Measurements from ENCODE around the gene GRIA1.

GRIA1 gene

DNA sequence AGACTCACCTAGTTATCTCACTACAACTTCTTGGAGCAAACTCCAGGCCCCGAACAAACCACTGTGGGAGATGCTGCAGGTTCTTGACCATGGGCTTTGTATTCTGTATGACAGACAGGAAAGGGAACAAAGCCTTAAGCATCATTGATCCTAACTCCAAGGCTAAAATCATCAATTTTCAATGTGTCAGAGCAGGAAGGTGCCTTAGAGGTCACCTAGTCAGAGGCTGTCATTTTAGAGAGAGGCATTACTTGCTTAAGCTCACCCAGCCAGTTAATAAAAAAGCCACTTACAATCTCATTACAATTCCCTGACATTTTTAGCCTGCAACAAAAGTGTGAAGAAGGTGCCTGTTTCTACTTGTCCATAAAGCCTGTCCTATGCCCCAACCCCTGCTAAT lies 275.5 kb downstream of the GRIA1 start:
- H3K27me3 ChIP-seq (ENCODE audit: control insufficient read depth, insufficient read depth, low read length, poor library complexity, severe bottlenecking) = no peaks in the 10 kb centered on the region
- WGBS, 2 experiments = 89 to 100% methylated on average over 1 of the region's 1 CpG
- no peaks in the 10 kb centered on the region for H3K4me1 ChIP-seq (ENCODE audit: control insufficient read depth, insufficient read depth, low read length)

DNA sequence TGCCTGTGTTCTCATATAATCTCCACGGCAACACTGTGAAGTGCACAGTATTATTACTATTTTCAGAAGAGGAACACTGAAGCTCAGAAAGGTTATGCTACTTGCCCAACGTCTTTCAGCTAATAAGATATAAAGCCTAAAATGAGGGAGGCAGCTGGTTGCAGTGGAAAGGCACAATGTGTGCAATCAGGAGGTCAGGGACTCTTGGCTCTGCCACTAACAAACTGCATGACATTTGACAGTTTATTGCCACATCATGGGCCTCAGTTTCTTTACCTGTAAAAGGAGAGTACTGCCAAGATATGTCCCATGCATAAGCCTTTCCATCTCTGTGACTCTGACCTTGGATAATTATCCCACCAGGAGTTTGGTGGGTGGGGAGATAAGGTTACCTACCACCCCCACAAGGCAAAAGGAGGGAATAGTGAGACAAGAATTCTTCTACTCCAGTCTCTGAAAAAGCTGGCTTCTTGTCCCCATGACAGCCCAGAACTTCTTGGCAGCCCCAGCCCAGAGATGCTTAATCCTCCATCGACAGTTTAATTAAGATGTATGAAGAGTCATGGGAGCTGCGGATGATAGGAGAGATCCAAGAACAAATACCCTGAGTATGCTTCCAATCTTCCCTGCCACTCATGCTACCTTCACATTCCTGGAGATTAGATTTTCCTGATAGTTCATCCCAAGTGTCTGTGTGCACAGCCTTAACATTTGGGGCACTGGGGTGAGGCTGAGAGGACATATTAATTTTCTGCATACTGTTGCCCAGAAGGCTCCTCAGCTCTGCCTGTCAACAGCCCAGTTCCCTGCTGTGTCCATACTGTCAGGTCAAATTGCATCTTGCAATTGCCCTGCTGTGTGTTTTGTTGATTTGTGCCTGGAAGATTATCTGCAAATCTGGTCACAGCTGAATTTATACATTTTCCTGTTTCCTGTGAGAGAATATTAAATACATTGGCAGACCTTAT lies 277.0 kb downstream of the GRIA1 start:
- Histone ChIP-seq H3K36me3 (ENCODE audit: control insufficient read depth, insufficient read depth, low read length) (no peaks in the 10 kb centered on the region), H3K9me3 (ENCODE audit: control insufficient read depth, low read length) (no peaks in the 10 kb centered on the region)

More for the DNA sequence above, 275.5 kb downstream of the GRIA1 start:
- Histone ChIP-seq H3K4me3 (ENCODE audit: insufficient read depth, low read depth, low read length) (no peak overlapping the region), H3K9me3 (ENCODE audit: control insufficient read depth, low read length) (no peaks in the 10 kb centered on the region), H3K27ac (ENCODE audit: insufficient read depth, low read depth, low read length, poor library complexity, severe bottlenecking) (no peak overlapping the region), H3K36me3 (ENCODE audit: control insufficient read depth, insufficient read depth, low read length) (no peaks in the 10 kb centered on the region)

DNA sequence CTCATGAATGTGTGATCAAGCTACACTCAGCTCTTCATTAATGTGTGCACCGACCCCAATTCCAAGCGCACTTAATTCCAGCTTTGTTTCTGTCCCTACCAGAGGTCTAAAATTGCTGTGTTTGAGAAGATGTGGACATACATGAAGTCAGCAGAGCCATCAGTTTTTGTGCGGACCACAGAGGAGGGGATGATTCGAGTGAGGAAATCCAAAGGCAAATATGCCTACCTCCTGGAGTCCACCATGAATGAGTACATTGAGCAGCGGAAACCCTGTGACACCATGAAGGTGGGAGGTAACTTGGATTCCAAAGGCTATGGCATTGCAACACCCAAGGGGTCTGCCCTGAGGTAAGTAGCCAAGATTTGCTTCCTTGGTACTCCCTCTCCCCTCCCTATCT lies 279.6 kb downstream of the GRIA1 start:
- Histone ChIP-seq H3K9me3 (ENCODE audit: control insufficient read depth, low read length) (no peaks in the 10 kb centered on the region), H3K4me3 (ENCODE audit: insufficient read depth, low read depth, low read length) (no peak overlapping the region), H3K27ac (ENCODE audit: insufficient read depth, low read depth, low read length, poor library complexity, severe bottlenecking) (no peak overlapping the region), H3K27me3 (ENCODE audit: control insufficient read depth, insufficient read depth, low read length, poor library complexity, severe bottlenecking) (no peaks in the 10 kb centered on the region), H3K36me3 (ENCODE audit: control insufficient read depth, insufficient read depth, low read length) (no peaks in the 10 kb centered on the region), H3K4me1 (ENCODE audit: control insufficient read depth, insufficient read depth, low read length) (no peaks in the 10 kb centered on the region)
- 94 to 96% methylated on average over 5 of the region's 5 CpGs for WGBS, 2 experiments

More for the DNA sequence above, 277.0 kb downstream of the GRIA1 start:
- no peak overlapping the region for H3K4me3 ChIP-seq (ENCODE audit: insufficient read depth, low read depth, low read length)
- no peaks in the 10 kb centered on the region for H3K4me1 ChIP-seq (ENCODE audit: control insufficient read depth, insufficient read depth, low read length)
- no peaks in the 10 kb centered on the region for H3K27me3 ChIP-seq (ENCODE audit: control insufficient read depth, insufficient read depth, low read length, poor library complexity, severe bottlenecking)
- 87 to 95% methylated on average over 4 of the region's 4 CpGs for WGBS, 2 experiments
- no peak overlapping the region for H3K27ac ChIP-seq (ENCODE audit: insufficient read depth, low read depth, low read length, poor library complexity, severe bottlenecking)

DNA sequence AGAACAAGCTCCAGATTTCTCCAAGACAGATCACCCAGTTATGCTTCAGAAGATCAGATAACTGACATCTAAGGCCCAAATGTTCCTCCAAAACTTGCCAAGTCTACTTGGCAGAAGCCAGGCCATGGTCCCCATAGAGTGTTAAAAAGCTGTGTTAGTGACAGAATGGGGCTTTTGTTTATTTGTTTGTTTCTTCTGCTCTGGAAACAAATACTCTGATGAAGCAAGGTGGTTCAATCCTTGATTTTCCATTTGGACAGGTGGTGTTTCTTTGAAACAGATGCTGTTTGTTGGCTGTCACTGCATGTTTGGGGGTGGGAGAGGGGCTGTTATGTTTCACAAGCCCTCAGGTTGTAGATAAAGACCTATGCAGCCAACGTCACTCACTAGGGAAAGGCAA lies 284.2 kb downstream of the GRIA1 start:
- Histone ChIP-seq H3K4me1 (ENCODE audit: control insufficient read depth, insufficient read depth, low read length) (peaks cover 19% of the 10 kb centered on the region), H3K36me3 (ENCODE audit: control insufficient read depth, insufficient read depth, low read length) (no peaks in the 10 kb centered on the region), H3K4me3 (ENCODE audit: insufficient read depth, low read depth, low read length) (no peak overlapping the region), H3K27me3 (ENCODE audit: control insufficient read depth, insufficient read depth, low read length, poor library complexity, severe bottlenecking) (no peaks in the 10 kb centered on the region), H3K27ac (ENCODE audit: insufficient read depth, low read depth, low read length, poor library complexity, severe bottlenecking) (no peak overlapping the region), H3K9me3 (ENCODE audit: control insufficient read depth, low read length) (no peaks in the 10 kb centered on the region)
- WGBS, 2 experiments = 93 to 100% methylated on average over 1 of the region's 1 CpG

DNA sequence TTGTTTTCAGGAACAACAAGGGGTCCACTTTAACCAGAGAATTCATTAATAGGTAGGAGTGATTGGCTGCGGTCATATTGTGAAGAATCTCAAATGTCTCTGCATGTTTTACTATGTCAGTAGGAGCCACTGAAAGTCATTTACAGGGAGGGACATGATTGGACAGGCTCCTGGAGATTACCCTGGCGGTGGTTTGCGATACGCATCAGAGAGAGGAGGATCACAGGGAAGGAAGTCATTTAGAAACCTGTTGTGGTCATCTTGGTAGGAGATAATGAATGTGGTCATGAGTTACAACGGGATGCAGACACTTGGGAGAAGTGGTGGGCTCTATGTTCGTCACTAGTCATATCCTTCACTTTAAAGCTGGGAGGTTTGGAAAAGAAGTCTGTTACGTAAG lies 285.5 kb downstream of the GRIA1 start:
- Histone ChIP-seq H3K27me3 (ENCODE audit: control insufficient read depth, insufficient read depth, low read length, poor library complexity, severe bottlenecking) (no peaks in the 10 kb centered on the region), H3K4me3 (ENCODE audit: insufficient read depth, low read depth, low read length) (no peak overlapping the region), H3K4me1 (ENCODE audit: control insufficient read depth, insufficient read depth, low read length) (peaks cover 19% of the 10 kb centered on the region), H3K36me3 (ENCODE audit: control insufficient read depth, insufficient read depth, low read length) (no peaks in the 10 kb centered on the region), H3K9me3 (ENCODE audit: control insufficient read depth, low read length) (no peaks in the 10 kb centered on the region), H3K27ac (ENCODE audit: insufficient read depth, low read depth, low read length, poor library complexity, severe bottlenecking) (no peak overlapping the region)
- WGBS, 2 experiments = 97 to 99% methylated on average over 7 of the region's 7 CpGs

DNA sequence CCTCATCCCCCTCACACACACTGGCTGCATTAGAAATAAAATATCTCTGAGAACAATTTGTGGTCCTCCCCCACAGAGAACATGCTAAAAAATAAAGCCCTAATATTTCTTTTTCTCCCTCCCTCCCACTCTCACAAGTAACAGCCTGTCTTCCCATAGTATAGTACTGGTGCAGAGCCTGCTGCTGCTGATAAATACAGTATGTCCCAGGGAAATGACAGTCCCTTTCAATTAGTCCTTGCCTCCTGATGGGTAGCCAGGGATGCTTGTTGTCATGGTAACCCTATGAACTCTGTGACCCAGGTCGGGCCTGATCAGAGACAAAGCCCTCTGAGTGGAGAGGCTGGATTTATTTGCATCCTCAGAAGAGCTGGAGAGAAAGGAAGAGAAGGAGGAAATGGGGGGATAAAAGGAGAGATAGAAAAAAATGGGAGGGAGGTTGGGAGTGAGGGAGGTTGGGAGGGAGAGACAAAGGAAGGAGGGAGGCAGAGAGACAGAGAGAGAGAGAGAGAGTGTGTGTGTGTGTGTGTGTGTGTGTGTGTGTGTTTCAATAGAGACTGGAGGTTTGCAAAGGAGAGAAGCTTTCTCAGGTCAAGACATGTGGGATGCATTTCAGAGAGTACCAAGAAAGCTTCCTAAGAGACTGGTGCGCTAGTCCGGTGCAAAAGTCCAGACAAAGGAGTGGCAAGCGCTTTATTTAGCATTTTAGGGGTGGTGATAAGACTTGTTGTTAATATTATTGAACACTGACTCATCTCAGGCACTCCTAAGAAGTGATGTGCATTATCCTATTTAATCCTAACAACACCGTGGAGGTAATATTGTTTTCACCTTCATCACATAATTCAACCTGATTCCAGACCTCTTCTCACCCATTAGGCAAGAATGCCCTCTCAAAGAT lies 287.5 kb downstream of the GRIA1 start:
- Histone ChIP-seq H3K36me3 (ENCODE audit: control insufficient read depth, insufficient read depth, low read length) (no peaks in the 10 kb centered on the region), H3K27me3 (ENCODE audit: control insufficient read depth, insufficient read depth, low read length, poor library complexity, severe bottlenecking) (no peaks in the 10 kb centered on the region), H3K27ac (ENCODE audit: insufficient read depth, low read depth, low read length, poor library complexity, severe bottlenecking) (no peak overlapping the region), H3K9me3 (ENCODE audit: control insufficient read depth, low read length) (no peaks in the 10 kb centered on the region), H3K4me3 (ENCODE audit: insufficient read depth, low read depth, low read length) (no peak overlapping the region), H3K4me1 (ENCODE audit: control insufficient read depth, insufficient read depth, low read length) (peaks cover 19% of the 10 kb centered on the region)
- WGBS, 2 experiments = 74 to 75% methylated on average over 5 of the region's 5 CpGs

DNA sequence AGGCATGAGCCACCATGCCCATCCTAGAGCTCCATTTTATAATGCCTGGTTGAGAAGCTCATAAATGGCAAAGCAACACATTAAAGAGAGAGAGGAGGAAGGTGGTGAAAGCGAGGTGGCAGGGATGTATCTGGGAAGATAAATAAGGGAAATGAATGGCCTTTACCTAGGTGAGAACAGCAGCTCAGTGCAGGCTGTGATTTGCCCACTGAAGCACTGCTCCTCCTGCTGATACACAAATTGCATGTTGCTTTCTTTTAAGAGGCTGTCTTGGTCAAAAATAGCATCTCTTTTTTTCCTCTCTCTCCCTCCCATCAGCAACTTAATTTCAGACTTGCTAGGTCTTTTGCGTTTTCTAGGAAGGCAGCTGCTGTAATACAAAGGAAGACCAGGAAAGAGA lies 289.4 kb downstream of the GRIA1 start:
- H3K27me3 ChIP-seq (ENCODE audit: control insufficient read depth, insufficient read depth, low read length, poor library complexity, severe bottlenecking) = no peaks in the 10 kb centered on the region
- no peak overlapping the region for H3K27ac ChIP-seq (ENCODE audit: insufficient read depth, low read depth, low read length, poor library complexity, severe bottlenecking)
- no peaks in the 10 kb centered on the region for H3K9me3 ChIP-seq (ENCODE audit: control insufficient read depth, low read length)
- no peak overlapping the region for H3K4me3 ChIP-seq (ENCODE audit: insufficient read depth, low read depth, low read length)
- H3K4me1 ChIP-seq (ENCODE audit: control insufficient read depth, insufficient read depth, low read length) = peaks cover 19% of the 10 kb centered on the region
- no peaks in the 10 kb centered on the region for H3K36me3 ChIP-seq (ENCODE audit: control insufficient read depth, insufficient read depth, low read length)
- WGBS, 2 experiments = 85 to 86% methylated on average over 2 of the region's 2 CpGs

DNA sequence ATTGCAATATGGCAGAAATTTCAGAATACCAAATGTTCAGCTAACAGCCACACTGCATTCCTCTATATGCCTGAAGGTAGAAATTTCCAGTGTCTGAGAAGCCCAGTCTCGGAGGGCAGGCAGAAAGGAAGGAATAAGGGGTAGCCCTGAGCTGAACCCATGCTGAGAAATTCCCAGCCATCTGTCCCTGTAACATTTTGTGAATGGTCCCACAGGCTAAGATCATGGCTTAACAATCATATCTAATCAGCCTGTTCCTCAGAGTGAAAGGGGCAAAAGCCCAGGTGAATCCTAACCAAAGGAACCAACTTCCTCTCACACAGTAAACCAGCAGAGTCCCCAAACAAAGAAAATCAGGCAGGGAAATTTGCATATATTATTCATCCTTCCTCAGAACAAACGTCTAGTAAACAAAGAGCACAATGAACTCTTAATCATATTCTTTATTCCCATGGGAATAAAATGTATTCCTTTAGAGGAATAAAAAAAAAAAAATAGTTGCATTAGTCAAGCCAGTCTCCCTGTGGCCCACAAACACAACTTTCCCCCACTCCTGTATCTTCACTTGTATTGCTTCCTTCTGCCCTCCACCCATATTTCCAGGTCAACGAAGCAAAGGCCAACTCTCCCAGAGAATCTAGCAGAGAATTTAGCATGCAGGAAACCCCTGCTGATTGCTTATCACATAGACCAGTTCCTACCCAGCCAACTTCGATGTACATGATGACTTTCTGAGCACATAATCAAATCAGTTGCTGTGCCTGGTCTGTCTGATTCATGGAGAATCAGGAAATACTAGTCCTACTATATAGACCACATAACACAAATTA lies 290.6 kb downstream of the GRIA1 start:
- H3K27ac ChIP-seq (ENCODE audit: insufficient read depth, low read depth, low read length, poor library complexity, severe bottlenecking) = no peak overlapping the region

DNA sequence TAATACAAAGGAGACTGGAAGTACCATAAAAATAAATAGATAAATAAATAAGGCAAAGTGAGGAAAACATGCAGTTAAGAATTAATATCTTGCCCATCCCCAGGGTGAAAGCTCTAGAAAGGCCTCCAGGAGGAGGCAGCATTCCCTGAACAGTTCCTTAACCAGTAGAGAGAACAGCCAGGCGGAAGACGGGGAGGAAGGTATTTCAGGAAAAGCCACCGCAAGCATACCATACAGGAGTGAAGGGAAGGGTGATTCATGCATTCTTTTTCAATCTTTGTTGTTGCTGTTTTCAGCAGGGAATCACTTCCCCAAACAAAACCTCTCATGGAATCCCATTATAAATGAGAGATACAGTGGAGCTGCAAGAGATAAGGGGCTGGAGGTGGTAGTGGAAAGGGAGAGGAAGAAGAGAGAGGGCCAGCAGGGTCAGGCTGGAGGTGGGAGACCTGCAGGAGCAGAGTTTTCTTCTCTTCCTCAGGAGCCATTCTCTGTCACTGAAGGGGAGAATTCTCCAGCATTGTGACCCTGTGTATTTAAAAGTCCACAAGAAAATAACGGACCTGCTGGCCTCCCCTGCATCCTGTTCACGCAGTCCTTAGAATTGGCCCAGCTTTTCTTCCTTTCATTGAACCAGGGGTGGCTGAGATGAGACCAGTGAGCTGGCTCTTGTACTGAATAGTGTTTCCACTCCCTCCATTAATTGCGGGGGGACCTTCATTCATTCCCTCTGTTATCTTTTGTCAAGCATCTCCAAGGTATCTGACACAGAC lies 292.3 kb downstream of the GRIA1 start:
- Histone ChIP-seq H3K4me3 (ENCODE audit: insufficient read depth, low read depth, low read length) (no peak overlapping the region), H3K9me3 (ENCODE audit: control insufficient read depth, low read length) (no peaks in the 10 kb centered on the region), H3K36me3 (ENCODE audit: control insufficient read depth, insufficient read depth, low read length) (no peaks in the 10 kb centered on the region), H3K27me3 (ENCODE audit: control insufficient read depth, insufficient read depth, low read length, poor library complexity, severe bottlenecking) (no peaks in the 10 kb centered on the region), H3K4me1 (ENCODE audit: control insufficient read depth, insufficient read depth, low read length) (peaks cover 10% of the 10 kb centered on the region), H3K27ac (ENCODE audit: insufficient read depth, low read depth, low read length, poor library complexity, severe bottlenecking) (no peak overlapping the region)
- WGBS, 2 experiments = 40 to 57% methylated on average over 6 of the region's 6 CpGs

More for the DNA sequence above, 290.6 kb downstream of the GRIA1 start:
- Histone ChIP-seq H3K4me3 (ENCODE audit: insufficient read depth, low read depth, low read length) (no peak overlapping the region), H3K9me3 (ENCODE audit: control insufficient read depth, low read length) (no peaks in the 10 kb centered on the region), H3K4me1 (ENCODE audit: control insufficient read depth, insufficient read depth, low read length) (peaks cover 19% of the 10 kb centered on the region), H3K27me3 (ENCODE audit: control insufficient read depth, insufficient read depth, low read length, poor library complexity, severe bottlenecking) (no peaks in the 10 kb centered on the region), H3K36me3 (ENCODE audit: control insufficient read depth, insufficient read depth, low read length) (no peaks in the 10 kb centered on the region)
- 64 to 69% methylated on average over 3 to 4 of the region's 4 CpGs for WGBS, 2 experiments

Data from ectodermal cell (in vitro differentiated cells).